ENCODE measurements around the gene DOK3. TPM values are rescaled to one million over a fixed set of nuclear protein-coding genes. Genes with fewer than 3 reads are reported as not detected.
A peak's percentile ranks its signal among the peaks of the same experiment; 100 is the strongest.
"Not testable (repeated sequence)": the region's sequence is repeated elsewhere in the genome, so short reads cannot be mapped to it uniquely, and the experiment has no call there.

The DOK3 gene
- total RNA-seq, 1 donor from 2014 or later: 5.7 TPM

- H3K4me3 ChIP-seq (ENCODE audit: low read length in 3 of 3): no peak overlapping the region
- H3K9ac ChIP-seq (ENCODE audit: low read depth in 1 of 3, low read length in 3 of 3): no peak overlapping the region
- H3K4me1 ChIP-seq (ENCODE audit: control insufficient read depth in 3 of 3, insufficient read depth in 3 of 3, low read length in 3 of 3): peaks cover 26 to 49% (median 38%) of the 10 kb centered on the region in 3 donors
- H3K27ac ChIP-seq (ENCODE audit: low read depth, low read length): no peak overlapping the region
- no peaks in the 10 kb centered on the region for H3K9me3 ChIP-seq (ENCODE audit: control insufficient read depth in 3 of 3, low read length in 3 of 3)
- no peaks in the 10 kb centered on the region for H3K27me3 ChIP-seq (ENCODE audit: control insufficient read depth in 3 of 3, insufficient read depth in 3 of 3, low read length in 3 of 3)
- peaks cover 51 to 59% (median 59%) of the 10 kb centered on the region in 3 donors for H3K36me3 ChIP-seq (ENCODE audit: control insufficient read depth in 3 of 3, insufficient read depth in 3 of 3, low read length in 3 of 3)
These were observed 23.4 kb downstream of the DOK3 start for GRCh38 chr5:177486256-177486655.

- Histone ChIP-seq H3K27ac (ENCODE audit: low read depth, low read length) (peak overlapping the region; percentile 9), H3K9ac (ENCODE audit: low read depth in 1 of 3, low read length in 3 of 3) (peak overlapping the region in 1 of 3 donors; percentile 75), H3K4me1 (ENCODE audit: control insufficient read depth in 3 of 3, insufficient read depth in 3 of 3, low read length in 3 of 3) (peaks cover 26 to 44% (median 38%) of the 10 kb centered on the region in 3 donors), H3K36me3 (ENCODE audit: control insufficient read depth in 3 of 3, insufficient read depth in 3 of 3, low read length in 3 of 3) (peaks cover 46 to 54% (median 54%) of the 10 kb centered on the region in 3 donors)
- not testable (repeated sequence) for H3K4me3 ChIP-seq (ENCODE audit: low read length in 3 of 3); H3K9me3 ChIP-seq (ENCODE audit: control insufficient read depth in 3 of 3, low read length in 3 of 3); H3K27me3 ChIP-seq (ENCODE audit: control insufficient read depth in 3 of 3, insufficient read depth in 3 of 3, low read length in 3 of 3)
These were observed 23.9 kb downstream of the DOK3 start for GRCh38 chr5:177485753-177486152.

- H3K9ac ChIP-seq (ENCODE audit: low read depth in 1 of 3, low read length in 3 of 3): peak overlapping the region in 1 of 3 donors; percentile 75
- no peaks in the 10 kb centered on the region for H3K9me3 ChIP-seq (ENCODE audit: control insufficient read depth in 3 of 3, low read length in 3 of 3)
- peaks cover 40 to 48% (median 47%) of the 10 kb centered on the region in 3 donors for H3K36me3 ChIP-seq (ENCODE audit: control insufficient read depth in 3 of 3, insufficient read depth in 3 of 3, low read length in 3 of 3)
- H3K4me1 ChIP-seq (ENCODE audit: control insufficient read depth in 3 of 3, insufficient read depth in 3 of 3, low read length in 3 of 3): peaks cover 27 to 41% (median 36%) of the 10 kb centered on the region in 3 donors
- H3K4me3 ChIP-seq (ENCODE audit: low read length in 3 of 3): peak overlapping the region in 1 of 3 donors; percentile 29
- peak overlapping the region; percentile 9 for H3K27ac ChIP-seq (ENCODE audit: low read depth, low read length)
- no peaks in the 10 kb centered on the region for H3K27me3 ChIP-seq (ENCODE audit: control insufficient read depth in 3 of 3, insufficient read depth in 3 of 3, low read length in 3 of 3)
These were observed 24.6 kb downstream of the DOK3 start for GRCh38 chr5:177484902-177485549.

GRCh38 chr5:177483994-177484901 is 25.4 kb downstream of the DOK3 start:
- Histone ChIP-seq H3K9ac (ENCODE audit: low read depth in 1 of 3, low read length in 3 of 3) (peak overlapping the region in 1 of 3 donors; percentile 75), H3K4me3 (ENCODE audit: low read length in 3 of 3) (peak overlapping the region in 2 of 3 donors; percentile 6 to 9), H3K4me1 (ENCODE audit: control insufficient read depth in 3 of 3, insufficient read depth in 3 of 3, low read length in 3 of 3) (peaks cover 34 to 46% (median 42%) of the 10 kb centered on the region in 3 donors), H3K27me3 (ENCODE audit: control insufficient read depth in 3 of 3, insufficient read depth in 3 of 3, low read length in 3 of 3) (no peaks in the 10 kb centered on the region), H3K36me3 (ENCODE audit: control insufficient read depth in 3 of 3, insufficient read depth in 3 of 3, low read length in 3 of 3) (peaks cover 35 to 42% (median 41%) of the 10 kb centered on the region in 3 donors), H3K27ac (ENCODE audit: low read depth, low read length) (peak overlapping the region; percentile 12), H3K9me3 (ENCODE audit: control insufficient read depth in 3 of 3, low read length in 3 of 3) (no peaks in the 10 kb centered on the region)

GRCh38 chr5:177483042-177483441 is 26.6 kb downstream of the DOK3 start:
- H3K9ac ChIP-seq (ENCODE audit: low read depth in 1 of 3, low read length in 3 of 3): no peak overlapping the region
- H3K9me3 ChIP-seq (ENCODE audit: control insufficient read depth in 3 of 3, low read length in 3 of 3): no peaks in the 10 kb centered on the region
- no peak overlapping the region for H3K4me3 ChIP-seq (ENCODE audit: low read length in 3 of 3)
- H3K27me3 ChIP-seq (ENCODE audit: control insufficient read depth in 3 of 3, insufficient read depth in 3 of 3, low read length in 3 of 3): no peaks in the 10 kb centered on the region
- peaks cover 29 to 33% (median 32%) of the 10 kb centered on the region in 3 donors for H3K36me3 ChIP-seq (ENCODE audit: control insufficient read depth in 3 of 3, insufficient read depth in 3 of 3, low read length in 3 of 3)
- peaks cover 43 to 56% (median 49%) of the 10 kb centered on the region in 3 donors for H3K4me1 ChIP-seq (ENCODE audit: control insufficient read depth in 3 of 3, insufficient read depth in 3 of 3, low read length in 3 of 3)
- H3K27ac ChIP-seq (ENCODE audit: low read depth, low read length): no peak overlapping the region

- no peak overlapping the region for H3K4me3 ChIP-seq (ENCODE audit: low read length in 3 of 3)
- H3K9me3 ChIP-seq (ENCODE audit: control insufficient read depth in 3 of 3, low read length in 3 of 3): no peaks in the 10 kb centered on the region
- peaks cover 47 to 59% (median 49%) of the 10 kb centered on the region in 3 donors for H3K4me1 ChIP-seq (ENCODE audit: control insufficient read depth in 3 of 3, insufficient read depth in 3 of 3, low read length in 3 of 3)
- H3K9ac ChIP-seq (ENCODE audit: low read depth in 1 of 3, low read length in 3 of 3): no peak overlapping the region
- H3K36me3 ChIP-seq (ENCODE audit: control insufficient read depth in 3 of 3, insufficient read depth in 3 of 3, low read length in 3 of 3): peaks cover 22 to 26% (median 25%) of the 10 kb centered on the region in 3 donors
- no peak overlapping the region for H3K27ac ChIP-seq (ENCODE audit: low read depth, low read length)
- H3K27me3 ChIP-seq (ENCODE audit: control insufficient read depth in 3 of 3, insufficient read depth in 3 of 3, low read length in 3 of 3): no peaks in the 10 kb centered on the region
These were observed 27.2 kb downstream of the DOK3 start for GRCh38 chr5:177482359-177482795.

- peak overlapping the region; percentile 77 for H3K27ac ChIP-seq (ENCODE audit: low read depth, low read length)
- peaks cover 34 to 44% (median 34%) of the 10 kb centered on the region in 3 donors for H3K4me1 ChIP-seq (ENCODE audit: control insufficient read depth in 3 of 3, insufficient read depth in 3 of 3, low read length in 3 of 3)
- peaks cover 0 to 1% (median 0%) of the 10 kb centered on the region in 3 donors for H3K27me3 ChIP-seq (ENCODE audit: control insufficient read depth in 3 of 3, insufficient read depth in 3 of 3, low read length in 3 of 3)
- H3K9me3 ChIP-seq (ENCODE audit: control insufficient read depth in 3 of 3, low read length in 3 of 3): no peaks in the 10 kb centered on the region
- H3K36me3 ChIP-seq (ENCODE audit: control insufficient read depth in 3 of 3, insufficient read depth in 3 of 3, low read length in 3 of 3): peaks cover 9 to 17% (median 16%) of the 10 kb centered on the region in 3 donors
- H3K9ac ChIP-seq (ENCODE audit: low read depth in 1 of 3, low read length in 3 of 3): peak overlapping the region; percentile 19 to 70 (median 69)
- peak overlapping the region in 1 of 3 donors; percentile 13 for H3K4me3 ChIP-seq (ENCODE audit: low read length in 3 of 3)
These were observed 29.9 kb downstream of the DOK3 start for GRCh38 chr5:177479774-177480173.

GRCh38 chr5:177478711-177479646 is 30.6 kb downstream of the DOK3 start:
- peaks cover 8 to 14% (median 11%) of the 10 kb centered on the region in 3 donors for H3K36me3 ChIP-seq (ENCODE audit: control insufficient read depth in 3 of 3, insufficient read depth in 3 of 3, low read length in 3 of 3)

More at GRCh38 chr5:177478711-177479646, 30.6 kb downstream of the DOK3 start:
- peaks cover 27 to 36% (median 30%) of the 10 kb centered on the region in 3 donors for H3K4me1 ChIP-seq (ENCODE audit: control insufficient read depth in 3 of 3, insufficient read depth in 3 of 3, low read length in 3 of 3)
- peak overlapping the region; percentile 19 to 70 (median 69) for H3K9ac ChIP-seq (ENCODE audit: low read depth in 1 of 3, low read length in 3 of 3)
- H3K9me3 ChIP-seq (ENCODE audit: control insufficient read depth in 3 of 3, low read length in 3 of 3): no peaks in the 10 kb centered on the region
- peaks cover 0 to 6% (median 0%) of the 10 kb centered on the region in 3 donors for H3K27me3 ChIP-seq (ENCODE audit: control insufficient read depth in 3 of 3, insufficient read depth in 3 of 3, low read length in 3 of 3)
- H3K27ac ChIP-seq (ENCODE audit: low read depth, low read length): peak overlapping the region; percentile 77
- H3K4me3 ChIP-seq (ENCODE audit: low read length in 3 of 3): peak overlapping the region in 2 of 3 donors; percentile 33 to 52
